Ureter (tissue), 1 donor: Measurements from ENCODE around the gene CLDN22. TPM values are rescaled to one million over a fixed set of nuclear protein-coding genes. Genes with fewer than 3 reads are reported as not detected.

ENCODE experiments used
- DNase-seq: peaks from one replicate; pipeline ENCODE4 v3.0.0-alpha.2; 2020; ENCODE audit warnings: low spot score
- total RNA-seq: library from RNA; stranded (reverse); gene quantifications from one replicate; pipeline ENCODE4 v1.2.4, GENCODE V29; 2023
- donor health status: DM: yes; HTN: yes; CAD: no.

The CLDN22 gene
- total RNA-seq, 1 donor from 2014 or later, result not detected

GRCh38 chr4:183321516-183321915, 1.4 kb upstream of the CLDN22 start:
- DNase-seq, result no peak

DNA sequence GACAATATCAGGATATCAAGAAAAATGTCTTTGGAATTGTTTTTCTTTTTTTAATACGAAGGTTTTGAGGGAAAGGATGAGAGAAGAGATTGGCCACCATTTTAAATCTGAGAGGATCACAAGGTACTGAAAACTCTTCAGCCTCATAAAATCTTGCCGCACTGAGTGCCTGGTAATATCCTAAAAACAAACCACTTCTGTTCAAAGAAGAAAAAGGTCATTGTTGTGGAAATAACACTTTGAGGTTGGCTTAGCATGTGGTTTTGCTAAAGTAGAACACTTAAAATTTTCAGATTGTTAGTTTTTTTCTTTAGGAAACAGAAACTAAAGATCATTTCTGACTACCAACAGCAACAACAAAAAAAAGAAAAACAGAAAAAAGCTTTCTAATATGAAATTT, 1.0 kb upstream of the CLDN22 start:
- no peak for DNase-seq

DNA sequence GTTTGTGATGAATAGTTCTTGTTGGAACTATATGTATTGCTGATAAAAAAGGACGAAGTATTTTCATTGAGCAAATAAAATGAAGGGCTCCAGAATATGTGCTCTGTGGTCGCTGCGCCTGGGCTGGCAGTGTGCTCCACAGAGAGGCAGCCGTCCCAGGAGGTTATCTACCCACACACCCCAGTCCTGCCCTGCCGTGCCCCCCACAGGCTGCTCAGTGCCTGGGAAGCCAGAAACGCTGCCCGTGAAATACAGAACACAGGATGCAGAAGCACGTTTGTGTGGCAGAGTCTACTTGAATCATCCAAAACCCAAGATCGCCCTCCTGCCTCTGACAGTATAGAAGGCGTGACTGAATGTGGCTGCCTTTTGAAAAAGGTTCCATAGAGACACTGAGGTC, 1.4 kb downstream of the CLDN22 start:
- DNase-seq, result no peak

GRCh38 chr4:183314806-183315205, 5.3 kb downstream of the CLDN22 start:
- DNase-seq, result no peak

DNA sequence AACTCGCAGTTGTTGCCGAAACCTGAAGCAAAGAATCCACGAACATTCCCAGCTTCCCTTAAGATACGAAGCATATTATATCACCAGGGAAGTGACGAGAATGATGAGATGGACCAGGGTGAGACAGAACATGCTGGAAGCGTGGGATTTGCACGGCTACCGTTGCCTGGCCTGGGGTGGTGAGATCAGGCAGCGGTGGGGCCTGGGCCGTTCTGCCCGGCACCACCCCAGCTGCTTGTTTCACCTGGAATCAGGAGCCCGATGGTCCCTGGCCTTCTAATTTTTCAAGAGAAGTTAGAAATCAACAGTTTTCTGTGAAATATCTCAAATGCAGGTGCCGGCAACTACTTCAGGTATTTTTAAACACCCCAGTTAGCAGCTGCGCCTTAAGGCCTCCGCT, 5.7 kb downstream of the CLDN22 start:
- no peak for DNase-seq

DNA sequence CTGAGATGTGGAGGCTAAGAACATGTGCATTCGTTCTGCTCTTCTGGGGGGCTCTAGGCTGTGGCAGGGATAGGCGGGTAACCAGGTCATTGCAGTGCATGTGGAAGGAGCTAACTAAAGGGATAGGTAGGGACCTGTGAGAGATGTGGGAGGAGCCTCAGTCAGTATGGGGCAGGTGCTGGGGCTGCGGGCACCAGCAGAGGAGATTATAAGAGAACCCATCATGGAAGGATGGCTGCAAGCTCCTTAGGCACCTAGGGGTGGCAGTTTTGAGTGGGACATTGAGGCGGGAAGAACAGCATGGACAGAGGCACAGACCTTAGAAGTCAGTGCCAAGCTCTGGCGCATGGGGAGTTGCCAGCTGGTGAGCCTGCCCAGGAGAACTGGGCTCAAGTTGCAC, 7.2 kb downstream of the CLDN22 start:
- DNase-seq, result no peak

- no peak for DNase-seq
Observed at GRCh38 chr4:183306811-183307210, 13.3 kb downstream of the CLDN22 start.

DNA sequence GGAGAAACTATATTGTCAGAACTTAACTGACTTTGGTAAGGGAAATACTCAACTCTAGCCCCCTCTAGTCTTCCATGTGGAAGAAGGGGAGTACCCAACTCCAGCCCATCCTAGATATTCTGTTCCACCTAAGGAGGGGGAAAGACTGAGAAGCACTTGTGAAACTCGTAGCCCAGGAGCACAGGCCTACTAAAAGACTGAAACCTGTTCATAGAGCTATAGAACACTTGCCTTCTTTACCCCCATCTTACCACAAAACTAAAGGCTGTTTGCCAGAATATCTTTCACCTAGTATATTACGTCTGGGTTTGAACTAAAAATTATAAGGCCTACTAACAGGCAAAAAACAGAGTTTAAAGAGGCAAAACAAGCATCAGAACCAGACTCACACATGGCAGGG, 15.5 kb downstream of the CLDN22 start:
- no peak for DNase-seq

DNA sequence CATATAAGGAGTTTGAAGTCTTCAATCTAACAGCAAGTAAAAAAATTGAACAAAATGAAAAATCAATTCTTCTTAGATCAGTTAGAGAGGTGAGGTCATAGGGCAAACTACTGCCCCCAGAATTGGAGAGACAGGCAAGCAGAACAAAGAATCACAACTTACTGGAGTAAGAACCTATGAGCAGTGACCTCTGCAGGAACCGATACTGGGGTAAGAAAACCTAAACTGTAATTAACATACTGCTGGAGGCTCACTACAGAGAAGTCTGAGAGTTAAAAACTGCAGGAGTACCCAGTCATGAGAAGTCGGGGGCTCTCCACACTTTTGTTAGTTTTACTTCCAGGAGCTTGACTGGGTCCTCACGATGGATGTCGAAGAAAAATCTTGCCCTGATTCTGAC, 16.0 kb downstream of the CLDN22 start:
- no peak for DNase-seq

GRCh38 chr4:183303301-183303700, 16.8 kb downstream of the CLDN22 start:
- DNase-seq, result no peak

DNA sequence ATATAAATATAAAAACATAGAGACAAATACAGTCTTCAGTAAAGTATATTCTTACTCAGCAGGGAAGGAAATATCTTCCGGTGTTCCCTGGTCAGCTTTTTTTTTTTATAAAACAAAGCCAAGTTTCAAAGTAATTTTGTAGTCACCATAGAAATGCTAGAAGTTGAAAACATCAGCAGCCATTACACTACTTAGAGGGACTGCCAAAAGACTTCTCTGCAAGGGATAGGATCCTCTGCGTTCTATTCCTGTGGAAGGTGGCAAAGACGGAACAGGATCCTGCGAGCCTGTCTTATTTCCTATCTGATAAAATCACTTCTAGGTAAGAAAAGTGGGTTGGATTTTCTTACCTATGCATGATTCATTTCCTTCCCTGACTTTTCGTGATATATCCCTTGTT, 19.4 kb downstream of the CLDN22 start:
- no peak for DNase-seq

GRCh38 chr4:183300070-183300469, 20.0 kb downstream of the CLDN22 start:
- no peak for DNase-seq

DNA sequence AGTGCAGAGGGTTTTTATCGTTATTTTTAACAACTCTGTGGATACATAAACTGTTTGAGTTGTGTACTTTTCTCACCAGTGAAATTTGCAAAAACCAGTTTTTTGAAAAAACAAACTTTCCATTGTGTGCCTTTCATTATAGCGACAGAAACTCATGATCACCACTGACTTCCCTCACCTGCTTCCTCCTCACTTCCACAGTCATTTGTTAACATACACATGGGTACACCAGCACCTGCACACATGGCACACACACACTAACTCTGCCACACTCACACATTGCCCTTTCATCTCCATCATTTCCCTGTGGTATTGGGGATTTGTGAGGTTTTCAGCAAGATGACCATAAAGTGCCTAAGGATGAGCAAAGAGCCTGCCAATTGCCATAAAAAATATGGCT, 20.6 kb downstream of the CLDN22 start:
- no peak for DNase-seq

- DNase-seq, result no peak
Observed at GRCh38 chr4:183297675-183298074, 22.4 kb downstream of the CLDN22 start.

DNA sequence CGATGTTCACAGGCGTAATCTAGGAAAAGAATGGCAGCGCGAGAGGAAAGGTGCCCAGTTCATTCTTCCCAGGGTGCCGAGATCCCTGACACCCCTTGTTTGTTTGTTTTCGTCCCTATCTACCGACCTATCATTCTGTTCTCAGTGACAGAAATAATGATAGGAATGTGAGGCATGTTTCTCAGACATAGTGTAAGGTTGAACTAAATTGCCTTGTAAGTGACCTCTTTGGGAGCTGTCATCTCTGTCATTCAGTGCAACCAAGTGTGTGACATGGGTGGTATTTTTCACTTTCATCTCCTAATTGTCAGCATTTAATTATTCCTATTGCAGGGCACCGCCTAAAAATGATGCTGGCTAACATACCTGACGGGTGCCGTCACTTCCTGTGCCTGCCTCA, 24.4 kb downstream of the CLDN22 start:
- no peak for DNase-seq

DNA sequence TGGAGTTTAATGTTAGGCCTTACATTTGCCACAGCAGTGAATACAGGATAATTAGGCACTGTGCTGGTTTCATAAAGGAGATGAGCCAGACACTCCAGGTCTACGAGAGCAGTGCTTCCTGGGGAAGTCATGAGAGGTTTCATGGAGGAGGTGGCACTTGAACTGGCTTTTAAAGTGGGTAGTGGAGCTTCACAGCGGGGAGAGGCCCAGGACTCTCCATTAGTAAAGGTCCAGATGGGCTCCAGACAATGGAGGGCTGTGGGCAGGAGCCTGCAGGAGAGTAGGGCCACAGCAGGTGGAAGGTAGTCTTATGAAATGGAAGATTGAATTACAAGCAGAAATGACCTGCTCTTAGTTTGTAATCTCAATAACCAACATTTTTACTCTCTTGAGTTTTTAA, 29.0 kb downstream of the CLDN22 start:
- no peak for DNase-seq

DNA sequence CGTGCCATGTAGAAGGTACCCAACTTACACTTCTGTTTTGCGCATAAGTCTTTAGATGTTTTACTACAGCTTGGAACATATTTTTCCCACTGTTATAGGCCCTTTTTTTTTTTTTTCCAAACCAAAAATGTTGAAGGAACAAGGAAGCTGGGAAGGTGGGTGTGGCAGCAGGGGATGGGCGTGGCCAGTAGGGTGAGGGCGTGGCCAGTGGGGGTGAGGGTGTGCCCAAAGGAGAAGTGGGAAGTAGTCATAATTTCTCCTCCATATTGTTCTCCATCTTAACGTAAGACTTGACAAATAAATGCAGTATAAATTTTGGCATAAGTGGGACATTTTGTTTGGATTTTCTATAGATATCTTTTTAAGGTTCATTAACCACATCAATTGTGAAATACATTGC, 30.4 kb downstream of the CLDN22 start:
- no peak for DNase-seq

- no peak for DNase-seq
Observed at GRCh38 chr4:183288955-183289354, 31.1 kb downstream of the CLDN22 start.

GRCh38 chr4:183287677-183288076, 32.4 kb downstream of the CLDN22 start:
- DNase-seq, result no peak

- DNase-seq, result no peak
Observed at GRCh38 chr4:183287309-183287659, 32.8 kb downstream of the CLDN22 start.

DNA sequence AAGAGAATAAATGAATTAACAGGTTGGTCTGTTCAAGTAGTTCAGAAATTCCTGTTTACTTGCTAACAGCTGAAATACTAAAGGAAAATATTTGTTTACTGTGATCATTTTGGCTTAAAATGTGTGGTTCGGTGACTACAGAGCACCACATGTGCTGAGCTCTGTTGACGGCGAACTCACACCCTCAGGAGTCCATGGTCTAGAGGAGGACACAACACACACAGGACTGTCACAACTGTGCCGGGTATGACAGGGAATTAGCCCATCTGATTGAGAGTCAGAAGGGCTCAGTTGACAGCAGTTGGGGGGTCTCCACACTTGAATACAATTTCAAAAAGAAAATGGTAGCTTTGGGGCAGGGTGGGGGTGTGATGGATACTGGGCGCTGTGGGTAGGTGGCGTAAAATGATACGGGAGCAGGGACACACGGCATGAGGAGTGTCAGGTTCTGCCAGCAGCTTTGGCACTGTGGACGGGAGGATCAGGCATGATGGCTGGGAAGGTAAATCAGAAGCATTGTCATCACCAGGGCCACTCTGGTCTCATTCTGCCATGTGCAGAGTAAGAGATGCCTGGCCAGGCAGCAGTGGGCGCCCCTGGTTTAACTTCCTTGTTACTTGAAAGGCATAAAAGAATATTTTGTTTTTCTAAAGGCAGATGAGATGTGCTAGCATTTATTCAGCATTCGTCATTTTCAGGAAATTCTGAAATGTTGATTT, 33.3 kb downstream of the CLDN22 start:
- no peak for DNase-seq

DNA sequence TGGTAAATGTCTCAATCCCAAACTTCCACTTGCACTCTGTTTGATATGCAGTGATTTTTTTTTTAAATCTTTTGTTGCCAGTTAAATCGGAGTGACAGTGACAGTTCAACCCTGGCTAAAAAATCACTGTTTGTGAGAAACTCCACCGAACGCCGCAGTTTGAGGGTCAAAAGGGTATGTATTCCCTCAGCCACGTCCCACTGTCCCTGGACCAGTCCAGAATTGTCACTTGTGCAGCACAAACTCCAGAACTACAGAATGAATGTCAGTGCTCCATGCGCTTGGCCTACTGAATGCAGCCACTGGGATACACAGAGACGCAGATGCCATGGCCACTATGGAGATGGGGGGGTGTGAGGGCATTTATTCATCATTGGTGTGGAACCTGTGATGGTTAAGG, 34.2 kb downstream of the CLDN22 start:
- no peak for DNase-seq

- DNase-seq, result no peak
Observed at GRCh38 chr4:183284965-183285364, 35.1 kb downstream of the CLDN22 start.

DNA sequence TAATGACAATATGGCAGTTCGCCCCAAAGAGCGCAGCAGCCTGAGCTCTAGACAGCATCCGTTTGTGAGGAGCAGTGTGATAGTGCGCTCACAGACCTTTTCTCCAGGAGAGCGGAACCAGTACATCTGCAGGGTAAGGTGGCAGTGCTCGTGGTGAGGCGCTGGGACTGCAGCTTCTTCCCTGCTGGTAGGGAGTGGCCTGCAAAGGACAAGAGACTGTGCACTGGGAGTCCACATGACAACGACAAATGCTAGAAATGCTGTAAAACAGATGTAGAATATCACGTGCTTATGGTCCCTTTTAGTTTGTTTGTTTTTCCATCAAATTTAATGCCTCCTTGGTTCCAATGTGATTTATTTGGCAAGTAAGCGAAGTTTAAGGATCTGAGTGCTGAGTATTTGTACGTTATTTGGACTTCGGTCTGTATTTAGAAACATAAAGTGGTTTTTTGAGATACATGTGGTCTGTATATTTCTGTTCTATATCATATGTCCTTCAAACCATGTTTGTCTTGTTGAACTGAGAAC, 35.8 kb downstream of the CLDN22 start:
- DNase-seq, result no peak
